SU-DHL-6 (cell line): Measurements from ENCODE around the gene PPP2R5C.
"Not testable (repeated sequence)": the region's sequence is repeated elsewhere in the genome, so short reads cannot be mapped to it uniquely, and the experiment has no call there.

Source experiments
- H2AFZ ChIP-seq: fragments of 200-600 bp; sonication (generic); 2 replicates; pipeline ENCODE4 v1.6.1; 2014; ENCODE audit warnings: low read depth, mild to moderate bottlenecking, moderate library complexity, mixed read lengths, antibody characterized with exemption, low read length; ENCODE audit not compliant: severe bottlenecking
- H3F3A ChIP-seq: fragments of 200-600 bp; shearing (Covaris generic); 2 replicates; pipeline ENCODE4 v1.6.0; 2016; ENCODE audit warnings: antibody characterized with exemption, mild to moderate bottlenecking; ENCODE audit not compliant: insufficient read depth
- H3K27ac ChIP-seq: fragments of 200-600 bp; sonication (generic); 2 replicates; pipeline ENCODE4 v1.5.1; 2016; ENCODE audit warnings: low read depth, mild to moderate bottlenecking, low read length, moderate library complexity, mixed read lengths
- H3K27me3 ChIP-seq: fragments of 200-600 bp; sonication (generic), shearing (Covaris generic); 2 replicates; pipeline ENCODE4 v1.6.0; 2014; ENCODE audit warnings: mild to moderate bottlenecking, low read length
- H3K36me3 ChIP-seq: fragments of 200-600 bp; sonication (generic); 2 replicates; pipeline ENCODE4 v1.6.1; 2014; ENCODE audit warnings: mild to moderate bottlenecking, low read length, mixed read lengths
- H3K4me2 ChIP-seq: fragments of 300-600, 200-600 bp; shearing (Covaris generic), sonication (generic); 2 replicates; pipeline ENCODE4 v1.6.0; 2014; ENCODE audit warnings: low read length, low read depth, mild to moderate bottlenecking; ENCODE audit not compliant: poor library complexity, severe bottlenecking
- H3K4me3 ChIP-seq: fragments of 200-600 bp; sonication (generic); 2 replicates; pipeline ENCODE4 v1.5.1; 2014; ENCODE audit warnings: antibody characterized with exemption, low read length, mild to moderate bottlenecking, mixed read lengths; ENCODE audit not compliant: insufficient read depth, poor library complexity, severe bottlenecking
- H3K79me2 ChIP-seq: fragments of 200-600 bp; sonication (generic); 2 replicates; pipeline ENCODE4 v1.6.1; 2014; ENCODE audit warnings: mild to moderate bottlenecking, low read length, moderate library complexity; ENCODE audit not compliant: insufficient read depth
- H3K9ac ChIP-seq: fragments of 200-600 bp; sonication (generic); 2 replicates; pipeline ENCODE4 v1.7.0; 2014; ENCODE audit warnings: mild to moderate bottlenecking, low read length
- H3K9me2 ChIP-seq: fragments of 200-600 bp; sonication (generic); replicated peaks from 2 replicates; pipeline ENCODE4 v1.6.1; 2014; ENCODE audit warnings: low read length; ENCODE audit not compliant: insufficient read depth
- H3K9me3 ChIP-seq: fragments of 200-600 bp; sonication (generic); 2 replicates; pipeline ENCODE4 v1.6.1; 2014; ENCODE audit warnings: low read length, mixed read lengths; ENCODE audit not compliant: insufficient read depth
- H4K20me1 ChIP-seq: fragments of 200-600 bp; sonication (generic); 2 replicates; pipeline ENCODE4 v1.6.1; 2014; ENCODE audit warnings: low read depth, mild to moderate bottlenecking, antibody characterized with exemption, low read length, moderate library complexity, mixed read lengths
- EZH2phosphoT487 ChIP-seq: fragments of 200-600 bp; sonication (generic), shearing (Covaris generic); conservative IDR thresholded peaks from 2 replicates; pipeline ENCODE4 v1.6.1; 2018; ENCODE audit warnings: mild to moderate bottlenecking, antibody characterized with exemption, low read length, moderate library complexity, mixed read lengths
- TF ChIP-seq, protein P1 (sequence below): fragments of 200-600 bp; sonication (generic); IDR thresholded peaks from one replicate; pipeline ENCODE4 v1.5.1; 2017; ENCODE audit warnings: antibody characterized with exemption, mild to moderate bottlenecking, low read length, moderate library complexity; ENCODE audit not compliant: insufficient read depth, poor library complexity, severe bottlenecking

Gene PPP2R5C

DNA sequence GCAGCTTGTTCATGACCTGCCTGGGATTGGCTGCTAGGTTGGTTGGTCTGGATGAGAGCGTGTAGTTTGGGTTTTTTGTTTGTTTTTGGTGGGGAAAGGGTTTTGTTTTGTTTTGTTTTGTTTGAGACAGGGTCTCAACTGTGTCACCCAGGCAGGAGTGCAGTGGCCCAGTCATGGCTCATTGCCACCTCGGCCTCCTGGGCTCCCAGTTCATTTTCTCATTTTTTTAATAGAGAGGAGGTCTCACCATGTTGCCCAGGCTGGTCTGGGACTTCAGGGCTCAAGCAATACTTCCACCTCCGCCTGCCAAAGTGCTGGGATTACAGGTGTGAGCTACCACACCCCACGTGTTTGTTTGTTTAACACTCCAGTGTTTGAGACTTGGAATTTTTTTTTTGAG lies 206.7 kb downstream of the PPP2R5C start:
- no peaks in the 10 kb centered on the region for H3K9me3 ChIP-seq
- no peaks in the 10 kb centered on the region for H3K36me3 ChIP-seq
- no peaks in the 10 kb centered on the region for H3K27me3 ChIP-seq
- no peak overlapping the region for H3K4me2 ChIP-seq
- no peak overlapping the region for H3K9ac ChIP-seq
- H3F3A ChIP-seq = peaks cover 4% of the 10 kb centered on the region; the same call in 1 of the 2 replicates
- peaks cover 11% of the 10 kb centered on the region for H4K20me1 ChIP-seq
- no peak for TF ChIP-seq EZH2phosphoT487
- TF ChIP-seq, protein P1, sequence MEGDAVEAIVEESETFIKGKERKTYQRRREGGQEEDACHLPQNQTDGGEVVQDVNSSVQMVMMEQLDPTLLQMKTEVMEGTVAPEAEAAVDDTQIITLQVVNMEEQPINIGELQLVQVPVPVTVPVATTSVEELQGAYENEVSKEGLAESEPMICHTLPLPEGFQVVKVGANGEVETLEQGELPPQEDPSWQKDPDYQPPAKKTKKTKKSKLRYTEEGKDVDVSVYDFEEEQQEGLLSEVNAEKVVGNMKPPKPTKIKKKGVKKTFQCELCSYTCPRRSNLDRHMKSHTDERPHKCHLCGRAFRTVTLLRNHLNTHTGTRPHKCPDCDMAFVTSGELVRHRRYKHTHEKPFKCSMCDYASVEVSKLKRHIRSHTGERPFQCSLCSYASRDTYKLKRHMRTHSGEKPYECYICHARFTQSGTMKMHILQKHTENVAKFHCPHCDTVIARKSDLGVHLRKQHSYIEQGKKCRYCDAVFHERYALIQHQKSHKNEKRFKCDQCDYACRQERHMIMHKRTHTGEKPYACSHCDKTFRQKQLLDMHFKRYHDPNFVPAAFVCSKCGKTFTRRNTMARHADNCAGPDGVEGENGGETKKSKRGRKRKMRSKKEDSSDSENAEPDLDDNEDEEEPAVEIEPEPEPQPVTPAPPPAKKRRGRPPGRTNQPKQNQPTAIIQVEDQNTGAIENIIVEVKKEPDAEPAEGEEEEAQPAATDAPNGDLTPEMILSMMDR = no peak
- no peak overlapping the region for H3K4me3 ChIP-seq
- peaks cover 76% of the 10 kb centered on the region for H3K79me2 ChIP-seq
- no peaks in the 10 kb centered on the region for H3K9me2 ChIP-seq
- H3K27ac ChIP-seq = no peak overlapping the region
- H2AFZ ChIP-seq = no peak overlapping the region

DNA sequence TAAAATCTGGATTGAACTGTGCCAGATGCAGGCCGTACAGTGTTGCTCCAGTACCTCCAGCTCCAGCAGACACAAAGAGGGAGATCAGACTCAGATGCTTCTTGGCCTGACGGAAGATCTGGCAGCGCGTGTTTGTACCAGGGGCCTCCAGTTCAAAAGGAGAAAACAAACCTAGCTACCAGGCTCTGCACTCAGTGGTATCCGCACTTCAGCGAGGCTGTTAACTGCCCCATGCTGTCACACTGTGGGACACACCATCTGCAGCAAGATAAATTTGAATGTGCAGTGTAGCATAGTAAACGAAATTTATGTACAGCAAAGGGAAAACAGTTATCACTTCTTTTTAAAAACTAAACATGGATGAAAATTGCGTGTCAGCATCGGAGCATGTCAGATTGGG lies 208.0 kb downstream of the PPP2R5C start:
- Histone ChIP-seq H3K9ac (no peak overlapping the region), H3K79me2 (peaks cover 87% of the 10 kb centered on the region), H3K9me2 (no peaks in the 10 kb centered on the region), H3K4me2 (no peak overlapping the region), H3K36me3 (no peaks in the 10 kb centered on the region), H3K27me3 (no peaks in the 10 kb centered on the region), H3F3A (peaks cover 4% of the 10 kb centered on the region; the same call in 1 of the 2 replicates), H4K20me1 (peaks cover 11% of the 10 kb centered on the region), H3K9me3 (no peaks in the 10 kb centered on the region), H3K27ac (no peak overlapping the region), H3K4me3 (no peak overlapping the region), H2AFZ (no peak overlapping the region)
- TF ChIP-seq EZH2phosphoT487 = no peak
- TF ChIP-seq, protein P1 = no peak

DNA sequence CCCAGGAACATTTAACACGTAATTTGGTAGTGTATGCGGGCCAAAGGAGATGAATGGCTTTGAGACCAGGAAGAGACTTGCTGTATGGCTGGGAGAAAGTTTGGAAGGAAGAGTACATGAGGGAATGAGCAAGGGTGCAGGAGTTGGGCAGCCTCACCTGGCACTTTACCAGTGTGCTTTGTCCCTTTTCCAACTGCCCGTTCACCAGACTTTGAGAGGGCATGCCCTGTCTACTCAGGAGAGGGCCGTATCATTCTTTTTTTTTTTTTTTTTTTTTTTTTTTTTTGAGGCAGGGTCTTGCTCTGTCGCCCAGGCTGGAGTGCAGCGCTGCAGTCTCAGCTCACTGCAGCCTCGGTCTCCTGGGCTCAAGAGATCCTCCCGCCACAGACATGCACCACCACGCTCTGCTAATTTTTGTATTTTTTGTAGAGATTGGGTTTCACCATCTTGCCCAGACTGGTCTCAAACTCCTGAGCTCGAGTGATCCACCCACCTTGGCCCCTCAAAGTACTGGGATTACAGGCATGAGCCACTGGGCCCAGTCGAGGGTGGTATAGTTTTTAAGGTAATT lies 209.4 kb downstream of the PPP2R5C start:
- peaks cover 4% of the 10 kb centered on the region; the same call in 1 of the 2 replicates for H3F3A ChIP-seq

DNA sequence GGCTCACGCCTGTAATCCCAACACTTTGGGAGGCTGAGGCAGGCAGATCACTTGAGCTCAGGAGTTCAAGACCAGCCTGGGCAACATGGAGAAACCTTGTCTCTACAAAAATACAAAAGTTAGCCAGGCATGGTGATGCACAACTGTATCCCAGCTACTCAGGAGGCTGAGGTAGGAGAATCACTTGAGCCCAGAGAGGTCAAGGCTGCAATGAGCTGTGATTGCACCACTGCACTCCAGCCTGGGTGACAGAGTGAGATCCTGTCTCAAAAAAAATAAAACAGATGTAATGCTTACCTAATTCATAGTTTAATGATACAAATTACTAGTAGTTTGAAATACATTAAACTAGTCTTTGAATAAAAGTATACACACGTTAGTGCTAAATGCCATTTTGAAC lies 209.9 kb downstream of the PPP2R5C start:
- H3F3A ChIP-seq, H3K9me2 ChIP-seq, H3K9me3 ChIP-seq, H2AFZ ChIP-seq, H4K20me1 ChIP-seq, H3K4me3 ChIP-seq, H3K4me2 ChIP-seq, H3K36me3 ChIP-seq, H3K9ac ChIP-seq, H3K27me3 ChIP-seq, H3K27ac ChIP-seq: not testable (repeated sequence)
- H3K79me2 ChIP-seq = peaks cover 84% of the 10 kb centered on the region

More for the DNA sequence above, 209.4 kb downstream of the PPP2R5C start:
- TF ChIP-seq EZH2phosphoT487 = no peak
- TF ChIP-seq, protein P1 = no peak
- Histone ChIP-seq H3K4me2 (no peak overlapping the region), H3K79me2 (peaks cover 90% of the 10 kb centered on the region), H3K36me3 (no peaks in the 10 kb centered on the region), H3K27ac (no peak overlapping the region), H3K9me3 (no peaks in the 10 kb centered on the region), H2AFZ (no peak overlapping the region), H3K4me3 (no peak overlapping the region), H3K27me3 (no peaks in the 10 kb centered on the region), H3K9ac (no peak overlapping the region), H4K20me1 (peaks cover 11% of the 10 kb centered on the region), H3K9me2 (no peaks in the 10 kb centered on the region)
